HuH-7.5 (cell line): ENCODE measurements around the gene STYX.
A peak's percentile ranks its signal among the peaks of the same experiment; 100 is the strongest.
"Not testable (repeated sequence)": the region's sequence is repeated elsewhere in the genome, so short reads cannot be mapped to it uniquely, and the experiment has no call there.

Source experiments
- DNase-seq: peaks from one replicate; pipeline ENCODE4 v3.0.0; 2011; ENCODE audit warnings: low spot score

Gene STYX

GRCh38 chr14:52727509-52727908 is 2.5 kb upstream of the STYX start:
- not testable (repeated sequence) for DNase-seq

- DNase-seq: not testable (repeated sequence)
Observed at GRCh38 chr14:52729035-52729434, 931 bp upstream of the STYX start.

- DNase-seq: no peak
Observed at GRCh38 chr14:52729585-52729924, 411 bp upstream of the STYX start.

GRCh38 chr14:52730709-52731111 is 744 bp downstream of the STYX start:
- peak; percentile 5 for DNase-seq

- DNase-seq: no peak
Observed at GRCh38 chr14:52733824-52734223, 3.9 kb downstream of the STYX start.

- DNase-seq: no peak
Observed at GRCh38 chr14:52735921-52736489, 6.0 kb downstream of the STYX start.

GRCh38 chr14:52738409-52738808 is 8.4 kb downstream of the STYX start:
- no peak for DNase-seq

GRCh38 chr14:52740751-52741150 is 10.8 kb downstream of the STYX start:
- no peak for DNase-seq

GRCh38 chr14:52741865-52742264 is 11.9 kb downstream of the STYX start:
- DNase-seq: no peak

- DNase-seq: no peak
Observed at GRCh38 chr14:52748647-52749292, 18.8 kb downstream of the STYX start.

- peak; percentile 6 for DNase-seq
Observed at GRCh38 chr14:52755607-52756316, 25.8 kb downstream of the STYX start.

GRCh38 chr14:52759145-52759544 is 29.2 kb downstream of the STYX start:
- DNase-seq: no peak

GRCh38 chr14:52762923-52763322 is 33.0 kb downstream of the STYX start:
- DNase-seq: not testable (repeated sequence)

GRCh38 chr14:52767058-52767833 is 37.3 kb downstream of the STYX start:
- DNase-seq: no peak

- no peak for DNase-seq
Observed at GRCh38 chr14:52769887-52770286, 39.9 kb downstream of the STYX start.

- DNase-seq: no peak
Observed at GRCh38 chr14:52776816-52777215, 46.9 kb downstream of the STYX start.

GRCh38 chr14:52778702-52779101 is 48.7 kb downstream of the STYX start:
- DNase-seq: no peak

- DNase-seq: no peak
Observed at GRCh38 chr14:52780893-52781292, 50.9 kb downstream of the STYX start.

- DNase-seq: no peak
Observed at GRCh38 chr14:52781629-52782028, 51.7 kb downstream of the STYX start.

- no peak for DNase-seq
Observed at GRCh38 chr14:52783206-52783605, 53.2 kb downstream of the STYX start.

GRCh38 chr14:52786887-52787286 is 56.9 kb downstream of the STYX start:
- no peak for DNase-seq

GRCh38 chr14:52789118-52789517 is 59.2 kb downstream of the STYX start:
- DNase-seq: no peak
